ENCODE measurements around the gene MNT. TPM values are rescaled to one million over a fixed set of nuclear protein-coding genes. Genes with fewer than 3 reads are reported as not detected.
"Not testable (repeated sequence)": the region's sequence is repeated elsewhere in the genome, so short reads cannot be mapped to it uniquely, and the experiment has no call there.

The MNT gene
- 22.9 TPM for polyA plus RNA-seq (2013, experiment 1 of 4)
- polyA plus RNA-seq (2013, experiment 2 of 4): 22.5 TPM
- polyA plus RNA-seq (2013, experiment 3 of 4): 17.3 TPM
- polyA plus RNA-seq (2013, experiment 4 of 4): 18.3 TPM

GRCh38 chr17:2400877-2401425 is at the start of gene MNT:
Gene MNT (minus strand): TSS chr17:2401060. CDS start chr17:2400712, 348 bp downstream.
- H3K27ac ChIP-seq (ENCODE audit: insufficient read depth, low read depth, low read length, poor library complexity, severe bottlenecking): peak within 1 kb of the TSS; percentile 95
- 0% methylated on average over 51 of the region's 51 CpGs for WGBS, 2 experiments
- H3K4me3 ChIP-seq (ENCODE audit: insufficient read depth, low read depth, low read length): peak within 1 kb of the TSS; percentile 95
- no peaks in the 10 kb centered on the region for H3K9me3 ChIP-seq (ENCODE audit: control insufficient read depth, low read length)
- H3K27me3 ChIP-seq (ENCODE audit: control insufficient read depth, insufficient read depth, low read length, poor library complexity, severe bottlenecking): peaks cover 5% of the 10 kb centered on the region
- H3K36me3 ChIP-seq (ENCODE audit: control insufficient read depth, insufficient read depth, low read length): no peaks in the 10 kb centered on the region
- peaks cover 33% of the 10 kb centered on the region for H3K4me1 ChIP-seq (ENCODE audit: control insufficient read depth, insufficient read depth, low read length)

- H3K36me3 ChIP-seq (ENCODE audit: control insufficient read depth, insufficient read depth, low read length): peaks cover 5% of the 10 kb centered on the region
- H3K9me3 ChIP-seq (ENCODE audit: control insufficient read depth, low read length): peaks cover 2% of the 10 kb centered on the region
- H3K4me3 ChIP-seq (ENCODE audit: insufficient read depth, low read depth, low read length): no peak overlapping the region
- no peaks in the 10 kb centered on the region for H3K27me3 ChIP-seq (ENCODE audit: control insufficient read depth, insufficient read depth, low read length, poor library complexity, severe bottlenecking)
- no peak overlapping the region for H3K27ac ChIP-seq (ENCODE audit: insufficient read depth, low read depth, low read length, poor library complexity, severe bottlenecking)
- no peaks in the 10 kb centered on the region for H3K4me1 ChIP-seq (ENCODE audit: control insufficient read depth, insufficient read depth, low read length)
- WGBS, 2 experiments: 92 to 95% methylated on average over 4 of the region's 5 CpGs
These were observed 49.3 kb upstream of the MNT start for GRCh38 chr17:2450016-2450650.

GRCh38 chr17:2449486-2449885 is 48.6 kb upstream of the MNT start:
- WGBS, 2 experiments: 95 to 98% methylated on average over 2 of the region's 2 CpGs
- Histone ChIP-seq H3K27me3 (ENCODE audit: control insufficient read depth, insufficient read depth, low read length, poor library complexity, severe bottlenecking) (no peaks in the 10 kb centered on the region), H3K36me3 (ENCODE audit: control insufficient read depth, insufficient read depth, low read length) (peaks cover 5% of the 10 kb centered on the region), H3K4me1 (ENCODE audit: control insufficient read depth, insufficient read depth, low read length) (no peaks in the 10 kb centered on the region), H3K4me3 (ENCODE audit: insufficient read depth, low read depth, low read length) (no peak overlapping the region), H3K27ac (ENCODE audit: insufficient read depth, low read depth, low read length, poor library complexity, severe bottlenecking) (no peak overlapping the region), H3K9me3 (ENCODE audit: control insufficient read depth, low read length) (peaks cover 2% of the 10 kb centered on the region)

DNA sequence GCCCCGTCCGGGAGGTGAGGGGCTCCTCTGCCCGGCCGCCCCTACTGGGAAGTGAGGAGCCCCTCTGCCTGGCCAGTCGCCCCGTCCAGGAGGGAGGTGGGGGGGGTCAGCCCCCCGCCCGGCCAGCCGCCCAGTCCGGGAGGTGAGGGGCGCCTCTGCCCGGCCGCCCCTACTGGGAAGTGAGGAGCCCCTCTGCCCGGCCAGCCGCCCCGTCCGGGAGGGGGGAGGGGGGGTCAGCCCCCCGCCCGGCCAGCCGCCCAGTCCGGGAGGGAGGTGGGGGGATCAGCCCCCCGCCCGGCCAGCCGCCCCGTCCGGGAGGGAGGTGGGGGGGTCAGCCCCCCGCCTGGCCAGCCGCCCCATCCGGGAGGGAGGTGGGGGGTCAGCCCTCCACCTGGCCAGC is 46.6 kb upstream of the MNT start:
- 100% methylated on average over 1 of the region's 29 CpGs; no CpG with 5 or more reads in 1 of the 2 experiments for WGBS, 2 experiments
- not testable (repeated sequence) for H3K4me1 ChIP-seq (ENCODE audit: control insufficient read depth, insufficient read depth, low read length); H3K9me3 ChIP-seq (ENCODE audit: control insufficient read depth, low read length); H3K4me3 ChIP-seq (ENCODE audit: insufficient read depth, low read depth, low read length); H3K27me3 ChIP-seq (ENCODE audit: control insufficient read depth, insufficient read depth, low read length, poor library complexity, severe bottlenecking); H3K27ac ChIP-seq (ENCODE audit: insufficient read depth, low read depth, low read length, poor library complexity, severe bottlenecking); H3K36me3 ChIP-seq (ENCODE audit: control insufficient read depth, insufficient read depth, low read length)

DNA sequence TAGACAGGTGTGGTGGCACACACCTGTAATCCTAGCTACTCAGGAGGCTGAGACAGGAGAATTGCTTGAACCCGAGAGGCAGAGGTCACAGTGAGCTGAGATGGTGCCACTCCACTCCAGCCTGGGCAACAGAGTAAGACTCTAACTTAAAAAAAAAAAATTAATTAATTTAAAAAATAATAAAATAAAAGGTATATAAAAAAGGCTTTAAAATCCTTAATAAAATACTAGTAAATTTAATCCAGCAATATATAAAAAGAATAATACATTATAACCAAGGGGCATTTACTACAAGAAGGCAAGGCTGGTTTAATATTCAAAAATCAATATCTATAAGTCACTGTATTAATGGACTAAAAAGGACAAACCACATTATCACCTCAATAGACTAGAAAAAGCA is 44.8 kb upstream of the MNT start:
- no peaks in the 10 kb centered on the region for H3K27me3 ChIP-seq (ENCODE audit: control insufficient read depth, insufficient read depth, low read length, poor library complexity, severe bottlenecking)
- H3K4me3 ChIP-seq (ENCODE audit: insufficient read depth, low read depth, low read length): no peak overlapping the region
- no peak overlapping the region for H3K27ac ChIP-seq (ENCODE audit: insufficient read depth, low read depth, low read length, poor library complexity, severe bottlenecking)
- 95 to 100% methylated on average over 1 of the region's 1 CpG for WGBS, 2 experiments
- H3K4me1 ChIP-seq (ENCODE audit: control insufficient read depth, insufficient read depth, low read length): no peaks in the 10 kb centered on the region
- H3K9me3 ChIP-seq (ENCODE audit: control insufficient read depth, low read length): peaks cover 2% of the 10 kb centered on the region
- peaks cover 13% of the 10 kb centered on the region for H3K36me3 ChIP-seq (ENCODE audit: control insufficient read depth, insufficient read depth, low read length)

DNA sequence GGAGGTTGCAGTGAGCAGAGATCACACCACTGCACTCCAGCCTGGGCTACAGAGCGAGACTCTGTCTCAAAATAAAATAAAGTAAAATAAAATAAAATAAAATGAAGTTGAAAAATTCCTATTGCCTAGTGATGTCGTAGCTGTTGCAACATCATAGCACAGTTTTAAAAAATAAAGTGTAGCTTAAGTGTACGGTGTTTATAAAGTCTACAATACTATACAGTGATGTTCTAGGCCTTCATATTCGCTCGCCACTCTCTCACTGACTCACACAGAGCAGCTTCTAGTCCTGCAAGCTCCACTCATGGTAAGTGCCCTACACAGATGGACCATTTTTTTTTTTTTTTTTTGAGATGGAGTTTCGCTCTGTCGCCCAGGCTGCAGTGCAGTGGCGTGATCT is 43.5 kb upstream of the MNT start:
- H3K4me3 ChIP-seq (ENCODE audit: insufficient read depth, low read depth, low read length): no peak overlapping the region
- no peaks in the 10 kb centered on the region for H3K4me1 ChIP-seq (ENCODE audit: control insufficient read depth, insufficient read depth, low read length)
- no peak overlapping the region for H3K27ac ChIP-seq (ENCODE audit: insufficient read depth, low read depth, low read length, poor library complexity, severe bottlenecking)
- WGBS, 2 experiments: 92 to 100% methylated on average over 7 to 8 of the region's 8 CpGs
- H3K36me3 ChIP-seq (ENCODE audit: control insufficient read depth, insufficient read depth, low read length): peaks cover 18% of the 10 kb centered on the region
- H3K9me3 ChIP-seq (ENCODE audit: control insufficient read depth, low read length): peaks cover 2% of the 10 kb centered on the region
- no peaks in the 10 kb centered on the region for H3K27me3 ChIP-seq (ENCODE audit: control insufficient read depth, insufficient read depth, low read length, poor library complexity, severe bottlenecking)

- no peaks in the 10 kb centered on the region for H3K27me3 ChIP-seq (ENCODE audit: control insufficient read depth, insufficient read depth, low read length, poor library complexity, severe bottlenecking)
- H3K36me3 ChIP-seq (ENCODE audit: control insufficient read depth, insufficient read depth, low read length): peaks cover 24% of the 10 kb centered on the region
- H3K4me1 ChIP-seq (ENCODE audit: control insufficient read depth, insufficient read depth, low read length): no peaks in the 10 kb centered on the region
- WGBS, 2 experiments: 90 to 94% methylated on average over 3 of the region's 3 CpGs
- no peak overlapping the region for H3K4me3 ChIP-seq (ENCODE audit: insufficient read depth, low read depth, low read length)
- no peak overlapping the region for H3K27ac ChIP-seq (ENCODE audit: insufficient read depth, low read depth, low read length, poor library complexity, severe bottlenecking)
- peaks cover 2% of the 10 kb centered on the region for H3K9me3 ChIP-seq (ENCODE audit: control insufficient read depth, low read length)
These were observed 41.3 kb upstream of the MNT start for GRCh38 chr17:2442166-2442565.

DNA sequence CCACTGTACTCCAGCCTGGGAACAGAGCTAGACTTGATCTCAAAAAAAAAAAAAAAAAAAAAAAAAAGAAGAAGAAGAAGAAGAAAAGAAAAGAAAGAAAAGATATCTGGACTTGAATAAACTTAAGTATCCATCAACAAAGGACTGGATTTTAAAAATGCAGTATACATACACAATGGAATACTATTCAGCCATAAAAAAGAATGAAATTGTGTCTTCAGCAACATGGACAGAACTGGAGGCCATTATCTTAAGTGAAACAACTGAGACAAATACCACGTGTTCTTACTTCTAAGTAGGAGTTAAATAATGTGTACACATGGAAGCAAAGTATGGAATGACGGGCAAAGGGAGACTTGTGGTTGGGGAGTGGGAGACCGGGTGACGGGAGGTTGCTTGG is 40.1 kb upstream of the MNT start:
- peaks cover 5% of the 10 kb centered on the region for H3K4me1 ChIP-seq (ENCODE audit: control insufficient read depth, insufficient read depth, low read length)
- H3K4me3 ChIP-seq (ENCODE audit: insufficient read depth, low read depth, low read length): no peak overlapping the region
- no peaks in the 10 kb centered on the region for H3K27me3 ChIP-seq (ENCODE audit: control insufficient read depth, insufficient read depth, low read length, poor library complexity, severe bottlenecking)
- peaks cover 32% of the 10 kb centered on the region for H3K36me3 ChIP-seq (ENCODE audit: control insufficient read depth, insufficient read depth, low read length)
- peaks cover under 1% of the 10 kb centered on the region for H3K9me3 ChIP-seq (ENCODE audit: control insufficient read depth, low read length)
- no peak overlapping the region for H3K27ac ChIP-seq (ENCODE audit: insufficient read depth, low read depth, low read length, poor library complexity, severe bottlenecking)
- 98% methylated on average over 4 of the region's 4 CpGs for WGBS, 2 experiments

GRCh38 chr17:2439997-2440396 is 39.1 kb upstream of the MNT start:
- not testable (repeated sequence) for H3K27ac ChIP-seq (ENCODE audit: insufficient read depth, low read depth, low read length, poor library complexity, severe bottlenecking); H3K4me3 ChIP-seq (ENCODE audit: insufficient read depth, low read depth, low read length); H3K27me3 ChIP-seq (ENCODE audit: control insufficient read depth, insufficient read depth, low read length, poor library complexity, severe bottlenecking); H3K9me3 ChIP-seq (ENCODE audit: control insufficient read depth, low read length)
- H3K36me3 ChIP-seq (ENCODE audit: control insufficient read depth, insufficient read depth, low read length): peaks cover 32% of the 10 kb centered on the region
- WGBS, 2 experiments: 93 to 95% methylated on average over 6 of the region's 6 CpGs
- peaks cover 13% of the 10 kb centered on the region for H3K4me1 ChIP-seq (ENCODE audit: control insufficient read depth, insufficient read depth, low read length)

GRCh38 chr17:2438823-2439222 is 38.0 kb upstream of the MNT start:
- H3K27me3 ChIP-seq (ENCODE audit: control insufficient read depth, insufficient read depth, low read length, poor library complexity, severe bottlenecking): no peaks in the 10 kb centered on the region
- H3K4me3 ChIP-seq (ENCODE audit: insufficient read depth, low read depth, low read length): no peak overlapping the region
- 91 to 97% methylated on average over 6 of the region's 6 CpGs for WGBS, 2 experiments
- H3K4me1 ChIP-seq (ENCODE audit: control insufficient read depth, insufficient read depth, low read length): peaks cover 19% of the 10 kb centered on the region
- H3K36me3 ChIP-seq (ENCODE audit: control insufficient read depth, insufficient read depth, low read length): peaks cover 32% of the 10 kb centered on the region
- H3K9me3 ChIP-seq (ENCODE audit: control insufficient read depth, low read length): no peaks in the 10 kb centered on the region
- H3K27ac ChIP-seq (ENCODE audit: insufficient read depth, low read depth, low read length, poor library complexity, severe bottlenecking): no peak overlapping the region

Measured in ectodermal cell (in vitro differentiated cells).